Panc1 (cell line): ENCODE measurements around the gene ART5. TPM values are rescaled to one million over a fixed set of nuclear protein-coding genes. Genes with fewer than 3 reads are reported as not detected.

Experiments used
- ATAC-seq: fragments of 200-7000 bp; cut with Tn5 transposase; 2 replicates; pipeline ENCODE4 v1.9.1; 2020; ENCODE audit warnings: mild to moderate bottlenecking, moderate library complexity
- BruUV-seq: library from RNA; stranded (reverse); fragments of 400-500 nt; replicated peaks from 2 replicates; lab custom pipeline; 2021; lab: Mats Ljungman, UMichigan
- CTCF ChIA-PET: fragments of 300-600 bp; sonication (Branson Sonifier 250); formaldehyde crosslinking; loops from one replicate; lab custom pipeline; 2022; ENCODE audit warnings: antibody characterized with exemption; lab: Charles Lee
- POLR2A ChIA-PET: fragments of 300-600 bp; sonication (Branson Sonifier 250); formaldehyde crosslinking; loops from one replicate; lab custom pipeline; 2022; ENCODE audit warnings: antibody characterized with exemption; lab: Charles Lee
- DNase-seq: peaks from one replicate; pipeline ENCODE4 v3.0.0-alpha.2; 2010; ENCODE audit warnings: low read depth, low spot score
- H3K27ac ChIP-seq: 2 replicates; pipeline ENCODE4 v1.5.1; 2011; ENCODE audit warnings: mild to moderate bottlenecking, low read length, inconsistent platforms
- H3K27me3 ChIP-seq: fragments of 200-500 bp; sonication (Bioruptor generic); 2 replicates; pipeline ENCODE4 v1.6.0; 2014; ENCODE audit warnings: low read length, inconsistent platforms; ENCODE audit not compliant: control insufficient read depth, insufficient read depth
- H3K36me3 ChIP-seq: fragments of 200-500 bp; sonication (Bioruptor generic); 2 replicates; pipeline ENCODE4 v1.5.1; 2014; ENCODE audit warnings: inconsistent platforms, mild to moderate bottlenecking, low read length, moderate library complexity; ENCODE audit not compliant: control insufficient read depth, insufficient read depth
- H3K4me1 ChIP-seq: 2 replicates; pipeline ENCODE4 v1.5.1; 2011; ENCODE audit warnings: inconsistent platforms, mild to moderate bottlenecking, low read length, moderate library complexity; ENCODE audit not compliant: control insufficient read depth, insufficient read depth
- H3K4me3 ChIP-seq, 2 experiments: 2 replicates each; pipeline ENCODE4 v1.5.1; 2011 to 2012; ENCODE audit warnings: low read depth in 2 of 2, low read length in 2 of 2, mild to moderate bottlenecking in 2 of 2, inconsistent platforms in 1 of 2, moderate library complexity in 1 of 2
- H3K9me3 ChIP-seq: fragments of 200-500 bp; sonication (Bioruptor generic); 2 replicates; pipeline ENCODE4 v1.5.1; 2014; ENCODE audit warnings: low read depth, mild to moderate bottlenecking, inconsistent platforms, low read length, moderate library complexity; ENCODE audit not compliant: control insufficient read depth, insufficient read depth
- POLR2AphosphoS5 ChIP-seq: IDR thresholded peaks from 2 replicates; pipeline ENCODE4 v1.6.1; 2012; ENCODE audit warnings: mild to moderate bottlenecking, low read depth, low read length, moderate library complexity
- SIN3A ChIP-seq: IDR thresholded peaks from 2 replicates; pipeline ENCODE4 v1.6.1; 2012; ENCODE audit warnings: low read depth, mild to moderate bottlenecking, low read length, moderate library complexity, borderline replicate concordance; ENCODE audit not compliant: insufficient read depth
- TCF7L2 ChIP-seq: IDR thresholded peaks from 2 replicates; pipeline ENCODE4 v1.6.1; 2011; ENCODE audit warnings: mild to moderate bottlenecking, low read depth, low read length, inconsistent platforms
- in situ Hi-C: cut with HindIII; loops from 2 replicates; pipeline ENCODE4 v1.10.0; 2016; ENCODE audit warnings: low sequenced_read_pairs, low pct_unique_long_range_greater_than_20kb
- intact Hi-C: fragments of 100-400 bp; cut with micrococcal nuclease; formaldehyde crosslinking; loops from one replicate; pipeline ENCODE4 v1.10.0; 2022; ENCODE audit not compliant: unreplicated experiment
- total RNA-seq: library from RNA; stranded (reverse); gene quantifications from one replicate; pipeline ENCODE4 v1.2.1, GENCODE V29; 2021; ENCODE audit not compliant: unreplicated experiment
- TF ChIP-seq, protein P1 (sequence below), 2 experiments: IDR thresholded peaks; 2 replicates each; pipeline ENCODE4 v1.6.1; 2011 to 2012; ENCODE audit warnings: low read depth in 2 of 2, control low read depth in 1 of 2, low read length in 1 of 2, mild to moderate bottlenecking in 1 of 2, moderate library complexity in 1 of 2; ENCODE audit not compliant: insufficient read depth in 1 of 2
- TF ChIP-seq, protein P2 (sequence below): fragments of 450-650 bp; IDR thresholded peaks from 2 replicates; pipeline ENCODE4 v1.5.1; 2017; ENCODE audit warnings: mild to moderate bottlenecking

The ART5 gene
- total RNA-seq, 1 experiment from 2014 or later = 12.8 TPM

GRCh38 chr11:3642071-3642951 lies 519 bp upstream of the ART5 start:
- POLR2A ChIA-PET = interaction anchor here (0.7 kb wide), 1 partner anchor 43 kb away, joined by 4 read pairs; no protein-coding TSS in a partner anchor
- no peak for DNase-seq
- BruUV-seq = no TSS peak
- in situ Hi-C loops (no loop called here), intact Hi-C loops (no loop called here)
- CTCF ChIA-PET = no interaction called here
- H3K36me3 ChIP-seq = no peaks in the 10 kb centered on the region
- TF ChIP-seq, protein P1, sequence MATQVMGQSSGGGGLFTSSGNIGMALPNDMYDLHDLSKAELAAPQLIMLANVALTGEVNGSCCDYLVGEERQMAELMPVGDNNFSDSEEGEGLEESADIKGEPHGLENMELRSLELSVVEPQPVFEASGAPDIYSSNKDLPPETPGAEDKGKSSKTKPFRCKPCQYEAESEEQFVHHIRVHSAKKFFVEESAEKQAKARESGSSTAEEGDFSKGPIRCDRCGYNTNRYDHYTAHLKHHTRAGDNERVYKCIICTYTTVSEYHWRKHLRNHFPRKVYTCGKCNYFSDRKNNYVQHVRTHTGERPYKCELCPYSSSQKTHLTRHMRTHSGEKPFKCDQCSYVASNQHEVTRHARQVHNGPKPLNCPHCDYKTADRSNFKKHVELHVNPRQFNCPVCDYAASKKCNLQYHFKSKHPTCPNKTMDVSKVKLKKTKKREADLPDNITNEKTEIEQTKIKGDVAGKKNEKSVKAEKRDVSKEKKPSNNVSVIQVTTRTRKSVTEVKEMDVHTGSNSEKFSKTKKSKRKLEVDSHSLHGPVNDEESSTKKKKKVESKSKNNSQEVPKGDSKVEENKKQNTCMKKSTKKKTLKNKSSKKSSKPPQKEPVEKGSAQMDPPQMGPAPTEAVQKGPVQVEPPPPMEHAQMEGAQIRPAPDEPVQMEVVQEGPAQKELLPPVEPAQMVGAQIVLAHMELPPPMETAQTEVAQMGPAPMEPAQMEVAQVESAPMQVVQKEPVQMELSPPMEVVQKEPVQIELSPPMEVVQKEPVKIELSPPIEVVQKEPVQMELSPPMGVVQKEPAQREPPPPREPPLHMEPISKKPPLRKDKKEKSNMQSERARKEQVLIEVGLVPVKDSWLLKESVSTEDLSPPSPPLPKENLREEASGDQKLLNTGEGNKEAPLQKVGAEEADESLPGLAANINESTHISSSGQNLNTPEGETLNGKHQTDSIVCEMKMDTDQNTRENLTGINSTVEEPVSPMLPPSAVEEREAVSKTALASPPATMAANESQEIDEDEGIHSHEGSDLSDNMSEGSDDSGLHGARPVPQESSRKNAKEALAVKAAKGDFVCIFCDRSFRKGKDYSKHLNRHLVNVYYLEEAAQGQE (IDR thresholded peaks at IDR 0.05; ENCODE audit: insufficient read depth in 1 of 2, low read depth in 2 of 2, low read length in 1 of 2) = no peak
- TF ChIP-seq, protein P2, sequence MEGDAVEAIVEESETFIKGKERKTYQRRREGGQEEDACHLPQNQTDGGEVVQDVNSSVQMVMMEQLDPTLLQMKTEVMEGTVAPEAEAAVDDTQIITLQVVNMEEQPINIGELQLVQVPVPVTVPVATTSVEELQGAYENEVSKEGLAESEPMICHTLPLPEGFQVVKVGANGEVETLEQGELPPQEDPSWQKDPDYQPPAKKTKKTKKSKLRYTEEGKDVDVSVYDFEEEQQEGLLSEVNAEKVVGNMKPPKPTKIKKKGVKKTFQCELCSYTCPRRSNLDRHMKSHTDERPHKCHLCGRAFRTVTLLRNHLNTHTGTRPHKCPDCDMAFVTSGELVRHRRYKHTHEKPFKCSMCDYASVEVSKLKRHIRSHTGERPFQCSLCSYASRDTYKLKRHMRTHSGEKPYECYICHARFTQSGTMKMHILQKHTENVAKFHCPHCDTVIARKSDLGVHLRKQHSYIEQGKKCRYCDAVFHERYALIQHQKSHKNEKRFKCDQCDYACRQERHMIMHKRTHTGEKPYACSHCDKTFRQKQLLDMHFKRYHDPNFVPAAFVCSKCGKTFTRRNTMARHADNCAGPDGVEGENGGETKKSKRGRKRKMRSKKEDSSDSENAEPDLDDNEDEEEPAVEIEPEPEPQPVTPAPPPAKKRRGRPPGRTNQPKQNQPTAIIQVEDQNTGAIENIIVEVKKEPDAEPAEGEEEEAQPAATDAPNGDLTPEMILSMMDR = no peak
- no peak for TF ChIP-seq SIN3A
- peaks cover 11% of the 10 kb centered on the region; the same call in 1 of the 2 replicates for H3K4me1 ChIP-seq
- no peaks in the 10 kb centered on the region for H3K9me3 ChIP-seq
- peak; percentile 91 for ATAC-seq
- peaks cover 11% of the 10 kb centered on the region; the same call in 1 of the 2 replicates for H3K27me3 ChIP-seq
- H3K4me3 ChIP-seq = peak overlapping the region; percentile 50 to 59
- H3K27ac ChIP-seq = peak overlapping the region; percentile 62; the same call in 1 of the 2 replicates

DNA sequence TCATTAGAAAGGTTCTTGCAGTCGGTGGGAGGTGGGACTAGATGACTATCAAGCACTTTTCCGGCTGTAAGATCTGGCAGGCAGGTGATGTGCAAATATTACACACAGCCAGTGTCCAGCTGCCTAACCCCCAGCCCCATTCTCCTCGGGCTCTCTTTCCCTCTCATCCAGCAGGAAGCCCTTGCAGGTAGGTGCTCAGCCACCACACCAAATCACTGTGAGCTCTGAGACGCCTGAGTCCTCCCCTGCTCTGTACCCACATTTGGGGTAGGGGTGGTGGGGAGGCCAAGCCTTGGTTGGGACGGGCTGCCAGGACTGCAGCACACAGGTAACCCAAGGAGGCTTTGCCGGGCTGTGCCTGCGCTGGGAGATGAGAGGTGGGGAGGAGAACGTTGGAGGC lies 601 bp downstream of the ART5 start:
- peaks cover 6% of the 10 kb centered on the region; the same call in 1 of the 2 replicates for H3K27me3 ChIP-seq
- H3K36me3 ChIP-seq = no peaks in the 10 kb centered on the region
- intact Hi-C loops (no loop called here), in situ Hi-C loops (no loop called here)
- H3K27ac ChIP-seq = no peak overlapping the region
- TF ChIP-seq SIN3A (no peak), POLR2AphosphoS5 (no peak), TCF7L2 (no peak)
- TF ChIP-seq, protein P1 (IDR thresholded peaks at IDR 0.05; ENCODE audit: insufficient read depth in 1 of 2, low read depth in 2 of 2, low read length in 1 of 2) = no peak
- TF ChIP-seq, protein P2 = no peak
- DNase-seq (no peak), ATAC-seq (no peak)
- BruUV-seq = no TSS peak
- no peaks in the 10 kb centered on the region for H3K9me3 ChIP-seq
- peaks cover 11% of the 10 kb centered on the region; the same call in 1 of the 2 replicates for H3K4me1 ChIP-seq
- ChIA-PET POLR2A (no interaction called here), CTCF (no interaction called here)
- H3K4me3 ChIP-seq = peak overlapping the region in 1 of 2 experiments; percentile 50; a peak in 2 of 4 replicates
